IMR-90 (cell line): ENCODE measurements around the gene FBXO3. TPM values are rescaled to one million over a fixed set of nuclear protein-coding genes. Genes with fewer than 3 reads are reported as not detected.

Experiments used
- ATAC-seq: fragments of 200-7000 bp; cut with Tn5 transposase; 2 replicates; pipeline ENCODE4 v1.9.1; 2020; ENCODE audit warnings: low read depth, mild to moderate bottlenecking, moderate library complexity
- BruUV-seq: library from RNA; stranded (reverse); fragments of 400-500 nt; replicated peaks from 2 replicates; lab custom pipeline; 2021; lab: Mats Ljungman, UMichigan
- CTCF ChIA-PET: fragments of 300-600 bp; formaldehyde crosslinking; extraction: SDS; loops from one replicate; lab custom pipeline; 2021; ENCODE audit warnings: antibody characterized with exemption; lab: Yijun Ruan, JAX
- POLR2A ChIA-PET: fragments of 300-600 bp; sonication (Branson Sonifier 250); formaldehyde crosslinking; loops from one replicate; lab custom pipeline; 2022; ENCODE audit warnings: antibody characterized with exemption; ENCODE audit not compliant: unreplicated experiment; lab: Charles Lee
- DNase-seq: peaks from one replicate; pipeline ENCODE4 v3.0.0; 2013
- H2AFZ ChIP-seq: replicated peaks from 2 replicates; pipeline ENCODE3; 2013; ENCODE audit warnings: low read length, mild to moderate bottlenecking; ENCODE audit not compliant: poor library complexity
- H2AK5ac ChIP-seq: 2 replicates; pipeline ENCODE4 v1.6.1; 2013; ENCODE audit warnings: low read depth, low read length, inconsistent platforms
- H2AK9ac ChIP-seq: replicated peaks from 2 replicates; pipeline ENCODE3; 2013; ENCODE audit warnings: mild to moderate bottlenecking, low read depth, low read length, moderate library complexity; ENCODE audit not compliant: poor library complexity
- H2BK120ac ChIP-seq: 2 replicates; pipeline ENCODE4 v1.6.1; 2013; ENCODE audit warnings: low read depth, low read length, inconsistent platforms
- H2BK15ac ChIP-seq: 3 replicates; pipeline ENCODE4 v1.6.1; 2013; ENCODE audit warnings: low read depth, low read length, inconsistent platforms
- H2BK20ac ChIP-seq: 2 replicates; pipeline ENCODE4 v1.6.1; 2013; ENCODE audit warnings: low read depth, mild to moderate bottlenecking, inconsistent platforms, low read length, moderate library complexity
- H2BK5ac ChIP-seq: 2 replicates; pipeline ENCODE4 v1.6.1; 2013; ENCODE audit warnings: mild to moderate bottlenecking, low read depth, low read length, inconsistent platforms; ENCODE audit not compliant: poor library complexity, severe bottlenecking
- H3K14ac ChIP-seq: replicated peaks from 2 replicates; pipeline ENCODE4 v1.6.1; 2013; ENCODE audit warnings: low read depth, low read length, inconsistent platforms
- H3K18ac ChIP-seq: 2 replicates; pipeline ENCODE4 v1.6.1; 2013; ENCODE audit warnings: low read depth, low read length, control low read depth
- H3K23ac ChIP-seq: 2 replicates; pipeline ENCODE4 v1.6.1; 2013; ENCODE audit warnings: low read depth, low read length, inconsistent platforms
- H3K27ac ChIP-seq: 2 replicates; pipeline ENCODE4 v1.5.1; 2013; ENCODE audit warnings: mild to moderate bottlenecking, control low read depth, low read length; ENCODE audit not compliant: insufficient read depth
- H3K27me3 ChIP-seq: 2 replicates; pipeline ENCODE4 v1.6.1; 2013; ENCODE audit warnings: low read length; ENCODE audit not compliant: control insufficient read depth, insufficient read depth
- H3K36me3 ChIP-seq: 2 replicates; pipeline ENCODE4 v1.6.1; 2013; ENCODE audit warnings: low read length, mixed read lengths; ENCODE audit not compliant: control insufficient read depth, insufficient read depth
- H3K4ac ChIP-seq: 2 replicates; pipeline ENCODE4 v1.6.1; 2013; ENCODE audit warnings: low read depth, low read length, inconsistent platforms
- H3K4me1 ChIP-seq: 2 replicates; pipeline ENCODE4 v1.6.1; 2013; ENCODE audit warnings: low read length, mixed read lengths; ENCODE audit not compliant: control insufficient read depth, insufficient read depth
- H3K4me2 ChIP-seq: 2 replicates; pipeline ENCODE4 v1.6.1; 2013; ENCODE audit warnings: low read depth, mild to moderate bottlenecking, control low read depth, low read length, moderate library complexity
- H3K4me3 ChIP-seq: 2 replicates; pipeline ENCODE4 v1.5.1; 2013; ENCODE audit warnings: low read depth, mild to moderate bottlenecking, control low read depth, low read length, moderate library complexity; ENCODE audit not compliant: insufficient read depth
- H3K56ac ChIP-seq: 2 replicates; pipeline ENCODE4 v1.6.1; 2013; ENCODE audit warnings: low read length, inconsistent platforms; ENCODE audit not compliant: insufficient read depth; ENCODE audit errors: extremely low read depth
- H3K79me1 ChIP-seq, 2 experiments: 2 replicates each; pipeline ENCODE4 v1.6.1; 2013; ENCODE audit warnings: low read length in 2 of 2, inconsistent platforms in 1 of 2, low read depth in 1 of 2
- H3K9ac ChIP-seq: 2 replicates; pipeline ENCODE4 v1.6.1; 2013; ENCODE audit warnings: low read depth, low read length, control low read depth
- H3K9me1 ChIP-seq: 2 replicates; pipeline ENCODE4 v1.6.1; 2013; ENCODE audit warnings: low read length, inconsistent platforms; ENCODE audit not compliant: insufficient read depth
- H3K9me3 ChIP-seq: 2 replicates; pipeline ENCODE4 v1.6.1; 2013; ENCODE audit warnings: low read length; ENCODE audit not compliant: control insufficient read depth, insufficient read depth
- H4K20me1 ChIP-seq: 2 replicates; pipeline ENCODE4 v1.6.1; 2013; ENCODE audit warnings: low read length, inconsistent platforms; ENCODE audit not compliant: insufficient read depth
- H4K5ac ChIP-seq: 2 replicates; pipeline ENCODE4 v1.6.1; 2013; ENCODE audit warnings: mild to moderate bottlenecking, low read depth, low read length, control low read depth
- H4K8ac ChIP-seq, 2 experiments: 2 replicates each; pipeline ENCODE4 v1.6.1; 2013; ENCODE audit warnings: low read depth in 2 of 2, low read length in 2 of 2, control low read depth in 1 of 2, inconsistent platforms in 1 of 2
- H4K91ac ChIP-seq: 2 replicates; pipeline ENCODE4 v1.6.1; 2013; ENCODE audit warnings: low read depth, low read length, inconsistent platforms; ENCODE audit not compliant: insufficient read depth
- CHD1 ChIP-seq: IDR thresholded peaks from 2 replicates; pipeline ENCODE4 v1.6.1; 2012; ENCODE audit warnings: low read depth, low read length, improper control_type of control experiment
- ELK1 ChIP-seq: fragments of 150-350 bp; IDR thresholded peaks from 2 replicates; pipeline ENCODE4 v1.6.1; 2016; ENCODE audit warnings: low read depth, mild to moderate bottlenecking, low read length, moderate library complexity, borderline replicate concordance
- FOS ChIP-seq: fragments of 150-350 bp; IDR thresholded peaks from 2 replicates; pipeline ENCODE4 v1.6.1; 2016; ENCODE audit warnings: low read depth, low read length
- MAFK ChIP-seq: IDR thresholded peaks from 2 replicates; pipeline ENCODE4 v1.6.1; 2012; ENCODE audit warnings: low read depth, low read length, improper control_type of control experiment
- MAZ ChIP-seq: IDR thresholded peaks from 2 replicates; pipeline ENCODE4 v1.6.1; 2012; ENCODE audit warnings: low read depth, mild to moderate bottlenecking, low read length, improper control_type of control experiment, moderate library complexity, borderline replicate concordance
- MXI1 ChIP-seq: IDR thresholded peaks from 2 replicates; pipeline ENCODE4 v1.6.1; 2012; ENCODE audit warnings: low read depth, mild to moderate bottlenecking, low read length, moderate library complexity, borderline replicate concordance
- POLR2A ChIP-seq: IDR thresholded peaks from 2 replicates; pipeline ENCODE4 v1.6.1; 2012; ENCODE audit warnings: mild to moderate bottlenecking, low read depth, low read length
- RAD21 ChIP-seq: IDR thresholded peaks from 2 replicates; pipeline ENCODE4 v1.6.1; 2012; ENCODE audit warnings: low read length, improper control_type of control experiment
- RFX5 ChIP-seq: IDR thresholded peaks from 2 replicates; pipeline ENCODE4 v1.8.0; 2012; ENCODE audit warnings: low read depth, mild to moderate bottlenecking, low read length, moderate library complexity
- USF2 ChIP-seq: fragments of 150-350 bp; IDR thresholded peaks from 2 replicates; pipeline ENCODE4 v1.6.1; 2017; ENCODE audit warnings: mild to moderate bottlenecking, antibody characterized with exemption, low read length, low read depth
- WGBS, 2 experiments: methylation state at CpG; one replicate each; pipeline versions ENCODE4 v1.1.5 to v1.1.7; 2013; ENCODE audit warnings: missing lambda C conversion rate in 2 of 2; ENCODE audit not compliant: insufficient read length in 1 of 2; ENCODE audit errors: extremely low coverage in 2 of 2; 5-methylcytosine and 5-hydroxymethylcytosine counted together
- dilution Hi-C: fragments of 300-500 bp; cut with HindIII; formaldehyde crosslinking; loops from one replicate; pipeline ENCODE4 v1.14.3; 2018; ENCODE audit warnings: low sequenced_read_pairs; ENCODE audit not compliant: unreplicated experiment
- in situ Hi-C: fragments of 300-500 bp; cut with MboI; formaldehyde crosslinking; loops from 3 replicates; pipeline ENCODE4 v1.14.3; 2019; ENCODE audit warnings: low sequenced_read_pairs, inconsistent platforms, mixed read lengths
- intact Hi-C: fragments of 100-400 bp; cut with micrococcal nuclease; formaldehyde crosslinking; loops from 2 replicates; pipeline ENCODE4 v1.10.0; 2022
- polyA plus RNA-seq, 3 experiments: library from polyadenylated mRNA; depleted of rRNA; stranded (reverse); fragments of >200 nt; gene quantifications; 2 replicates each; pipeline ENCODE4 v1.2.3, GENCODE V29; 2012; ENCODE audit warnings: low replicate concordance in 1 of 3
- total RNA-seq: library from RNA; depleted of rRNA; stranded (reverse); fragments of >200 nt; gene quantifications from 2 replicates; pipeline ENCODE4 v1.2.3, GENCODE V29; 2012

Gene FBXO3
- total and polyA plus RNA-seq, 2 of the 4 experiments (the other 2 are of a cell fraction) = 26.2 to 51.1 TPM

GRCh38 chr11:33696411-33696810, 77.9 kb downstream of the FBXO3 start:
- no peak for TF ChIP-seq RFX5
- no peak for TF ChIP-seq CHD1
- no peak for TF ChIP-seq FOS
- no peak for TF ChIP-seq MAZ
- TF ChIP-seq POLR2A = no peak
- no peak for TF ChIP-seq ELK1
- TF ChIP-seq USF2 = no peak
- no peak for TF ChIP-seq MXI1
- no peak for TF ChIP-seq MAFK
- TF ChIP-seq RAD21 = no peak
- no peak overlapping the region for H3K14ac ChIP-seq
- no peak overlapping the region for H4K8ac ChIP-seq
- H3K23ac ChIP-seq = no peak overlapping the region
- POLR2A ChIA-PET = no interaction called here
- H3K4me2 ChIP-seq = no peak overlapping the region
- no peak for DNase-seq
- dilution Hi-C loops (no loop called here), in situ Hi-C loops (no loop called here), intact Hi-C loops (no loop called here)
- H3K27ac ChIP-seq = no peak overlapping the region
- no peak overlapping the region for H3K18ac ChIP-seq
- peaks cover 4% of the 10 kb centered on the region; the same call in 1 of the 2 replicates for H4K20me1 ChIP-seq
- H2BK120ac ChIP-seq = peak overlapping the region; percentile 68; the same call in 1 of the 2 replicates
- H2AFZ ChIP-seq = no peak overlapping the region
- peaks cover 34% of the 10 kb centered on the region for H3K9me1 ChIP-seq
- no peak overlapping the region for H3K4me3 ChIP-seq
- WGBS, 2 experiments = 94% methylated on average over 5 of the region's 5 CpGs; no CpG with 5 or more reads in 1 of the 2 experiments
- no peak overlapping the region for H2BK5ac ChIP-seq
- CTCF ChIA-PET = no interaction called here
- no peak overlapping the region for H2AK9ac ChIP-seq
- H3K36me3 ChIP-seq = no peaks in the 10 kb centered on the region
- H3K4me1 ChIP-seq = peaks cover 26% of the 10 kb centered on the region
- H4K5ac ChIP-seq = no peak overlapping the region
- H3K9ac ChIP-seq = no peak overlapping the region
- no peak overlapping the region for H3K56ac ChIP-seq
- H4K91ac ChIP-seq = no peak overlapping the region
- H3K4ac ChIP-seq = peak overlapping the region; percentile 67
- peaks cover 0 to 43% of the 10 kb centered on the region in 2 experiments; a peak in 2 of 4 replicates for H3K79me1 ChIP-seq
- no peaks in the 10 kb centered on the region for H3K9me3 ChIP-seq
- H2AK5ac ChIP-seq = no peak overlapping the region
- ATAC-seq = no peak
- no peaks in the 10 kb centered on the region for H3K27me3 ChIP-seq
- peak overlapping the region; percentile 22; the same call in 1 of the 2 replicates for H2BK20ac ChIP-seq
- no TSS peak for BruUV-seq
- 0 out of 3 replicates have a peak overlapping the region, but pooled peaks have one; percentile 53 for H2BK15ac ChIP-seq
